SK-MEL-5 (cell line): ENCODE data around the gene TICAM2. TPM values are rescaled to one million over a fixed set of nuclear protein-coding genes. Genes with fewer than 3 reads are reported as not detected.
A peak's percentile ranks its signal among the peaks of the same experiment; 100 is the strongest.
"Not testable (repeated sequence)": the region's sequence is repeated elsewhere in the genome, so short reads cannot be mapped to it uniquely, and the experiment has no call there.

ENCODE experiments used
- DNase-seq: peaks from one replicate; pipeline ENCODE4 v3.0.0-alpha.2; 2016; ENCODE audit warnings: low read depth, low spot score
- in situ Hi-C: cut with HindIII; loops from 2 replicates; pipeline ENCODE4 v1.10.0; 2016; ENCODE audit warnings: low sequenced_read_pairs, high pct_unique_total_duplicates, low pct_unique_long_range_greater_than_20kb
- polyA plus RNA-seq, 2 experiments: library from polyadenylated mRNA; depleted of rRNA; stranded (reverse); fragments of >200 nt; gene quantifications; 2 replicates each; pipeline ENCODE4 v1.2.3, GENCODE V29; 2015
- total RNA-seq: library from RNA; depleted of rRNA; stranded (reverse); fragments of >200 nt; shearing (Covaris generic); gene quantifications from 2 replicates; pipeline ENCODE4 v1.2.3, GENCODE V29; 2014; rRNA removed

TICAM2 gene, protein sequence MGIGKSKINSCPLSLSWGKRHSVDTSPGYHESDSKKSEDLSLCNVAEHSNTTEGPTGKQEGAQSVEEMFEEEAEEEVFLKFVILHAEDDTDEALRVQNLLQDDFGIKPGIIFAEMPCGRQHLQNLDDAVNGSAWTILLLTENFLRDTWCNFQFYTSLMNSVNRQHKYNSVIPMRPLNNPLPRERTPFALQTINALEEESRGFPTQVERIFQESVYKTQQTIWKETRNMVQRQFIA
- 0.08 TPM in 1 of 2 replicates, not detected in the other for total RNA-seq
- polyA plus RNA-seq (2015; cell fraction: cytosol; rRNA removed), result not detected in 2 replicates
- 0.42 TPM in 1 of 2 replicates, not detected in the other for polyA plus RNA-seq (2015; cell fraction: nucleus; rRNA removed)

DNA sequence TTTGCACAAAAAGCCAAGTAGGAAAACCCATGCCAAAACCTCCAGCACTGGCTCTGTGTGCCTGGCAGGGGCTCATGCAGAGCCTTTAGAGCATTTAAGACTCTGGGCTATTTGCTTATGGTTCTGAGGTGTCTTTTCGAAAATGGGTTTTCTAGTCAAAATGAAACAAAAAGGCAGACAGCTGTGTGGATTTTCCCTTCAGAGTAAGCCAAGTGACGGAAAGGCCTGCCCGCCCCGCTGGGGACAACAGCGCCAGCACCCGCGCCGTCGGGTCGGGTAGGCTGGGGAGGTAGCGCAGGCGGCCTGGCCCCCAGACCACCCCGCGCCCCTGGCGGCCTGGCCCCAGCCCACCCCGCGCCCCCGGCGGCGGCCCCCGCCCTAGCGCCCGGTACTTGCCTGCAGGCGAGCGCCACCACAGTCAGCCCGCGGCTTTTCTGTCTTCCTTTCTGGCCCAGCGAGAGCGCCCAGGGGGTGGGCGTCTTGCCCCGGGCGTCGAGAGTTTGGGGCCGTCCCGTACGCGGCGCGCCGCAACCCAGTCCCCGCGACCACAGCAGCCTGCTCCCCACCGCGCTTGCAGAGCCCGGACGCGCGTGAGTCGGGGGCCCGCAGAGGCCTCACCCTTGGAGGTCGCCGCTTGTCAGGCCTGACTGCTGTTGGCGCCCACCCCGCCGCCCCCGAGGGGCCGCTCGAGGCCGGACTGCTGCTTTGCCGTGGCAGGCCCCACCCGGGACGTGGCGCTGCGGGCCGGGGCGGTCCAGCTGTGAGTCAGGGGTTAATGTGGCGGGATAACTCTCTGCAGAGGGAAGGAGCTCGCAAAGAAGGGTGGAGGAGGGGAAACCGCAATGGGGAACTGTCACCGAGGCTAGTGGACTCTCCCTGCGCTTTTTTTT is at the start of gene TICAM2:
TSS of gene TICAM2 (minus strand) at position 779 of the 890 bp plus-strand sequence. CDS start 21,223 bp downstream, outside the sequence.
- no peak for DNase-seq
- in situ Hi-C loops, result no loop called here

DNA sequence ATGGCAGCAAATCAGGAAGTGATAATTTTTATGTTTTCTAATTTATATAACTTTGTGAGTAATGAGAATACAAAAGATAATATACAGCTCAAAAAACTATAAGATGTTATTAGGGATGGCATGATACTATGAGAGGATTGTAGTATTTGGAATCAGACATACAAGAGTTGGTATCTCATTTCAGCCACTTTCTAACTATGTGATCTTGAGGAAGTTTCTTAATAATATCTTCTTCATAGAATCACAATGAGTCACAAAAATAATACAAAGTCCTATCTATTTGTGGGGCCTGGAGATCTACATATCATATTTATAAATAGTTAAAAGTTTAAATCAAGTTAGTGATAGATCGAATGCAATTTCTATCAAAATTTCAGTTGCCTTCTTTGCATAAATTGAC is 47.3 kb upstream of the TICAM2 start:
- in situ Hi-C loops, result no loop called here
- DNase-seq, result no peak

DNA sequence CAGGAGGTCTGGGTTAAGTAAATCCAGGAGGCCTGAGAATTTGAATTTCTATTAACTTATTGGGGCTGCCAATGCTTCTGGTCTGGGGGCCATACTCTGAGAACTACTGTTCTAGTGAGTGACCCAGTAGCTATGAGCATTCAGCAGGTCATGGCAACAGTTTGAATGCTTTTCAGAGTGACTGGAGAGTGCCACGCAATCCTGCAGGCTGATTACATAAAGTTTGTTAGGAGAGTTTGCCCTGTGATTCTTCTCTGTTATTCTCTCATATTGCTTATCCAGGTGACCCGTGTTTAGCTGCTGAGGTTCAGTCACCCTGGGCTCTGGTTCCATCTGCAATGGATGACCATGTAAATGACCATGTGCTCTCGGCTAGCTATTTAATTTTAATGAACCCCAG is 45.8 kb upstream of the TICAM2 start:
- in situ Hi-C loops, result no loop called here
- DNase-seq, result no peak

DNA sequence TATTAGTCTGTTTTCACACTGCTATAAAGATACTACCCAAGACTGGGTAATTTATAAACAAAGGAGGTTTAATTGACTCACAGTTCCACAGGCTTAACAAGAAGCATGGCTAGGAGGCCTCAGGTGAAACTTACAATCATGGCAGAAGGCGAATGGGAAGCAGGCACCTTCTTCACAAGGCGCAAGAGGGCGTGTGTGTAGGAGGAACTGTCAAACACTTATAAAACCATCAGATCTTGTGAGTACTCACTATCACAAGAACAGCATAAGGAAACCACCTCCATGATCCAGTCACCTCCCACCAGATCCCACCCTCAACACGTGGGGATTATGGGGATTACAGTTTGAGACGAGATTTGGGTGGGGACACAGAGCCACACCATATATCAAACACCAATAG is 43.1 kb upstream of the TICAM2 start:
- DNase-seq, in situ Hi-C loops: not testable (repeated sequence)

DNA sequence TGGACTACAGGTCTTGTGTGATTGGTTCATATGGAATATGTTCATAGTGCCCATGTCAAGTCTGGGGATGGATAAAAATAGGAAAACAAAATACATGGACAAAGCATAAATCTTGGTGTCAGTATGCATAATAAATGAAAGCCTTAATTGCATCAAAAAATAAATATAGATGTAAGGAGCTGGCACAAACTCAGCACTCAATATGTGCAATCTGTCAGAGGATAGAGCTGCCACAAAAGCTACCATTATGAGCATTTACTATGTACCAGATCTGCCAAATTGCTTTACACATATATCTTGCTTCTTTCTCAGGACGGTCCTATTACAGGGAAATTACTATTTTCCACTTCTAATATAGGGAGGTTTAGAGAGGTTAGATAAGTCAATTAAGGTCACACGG is 41.8 kb upstream of the TICAM2 start:
- DNase-seq, result no peak
- in situ Hi-C loops, result no loop called here

DNA sequence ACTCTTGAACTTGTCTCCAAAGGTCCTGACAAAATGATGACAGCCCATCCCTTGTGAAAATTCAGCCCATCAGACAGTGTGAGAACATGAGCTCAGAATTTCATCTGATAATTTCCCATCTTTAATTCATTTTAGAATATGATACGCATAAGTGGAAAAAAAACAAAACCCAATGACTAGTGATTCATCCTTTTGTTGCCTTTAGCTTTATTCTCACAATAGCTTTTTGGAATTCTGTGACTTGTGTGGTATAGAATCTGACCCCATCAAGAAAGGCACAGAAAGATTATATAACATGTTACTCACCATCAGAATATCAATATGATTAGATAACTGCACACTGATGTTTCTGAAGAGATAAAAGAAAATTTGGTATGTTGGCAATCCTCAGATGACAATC is 39.7 kb upstream of the TICAM2 start:
- no peak for DNase-seq
- in situ Hi-C loops, result no loop called here

DNA sequence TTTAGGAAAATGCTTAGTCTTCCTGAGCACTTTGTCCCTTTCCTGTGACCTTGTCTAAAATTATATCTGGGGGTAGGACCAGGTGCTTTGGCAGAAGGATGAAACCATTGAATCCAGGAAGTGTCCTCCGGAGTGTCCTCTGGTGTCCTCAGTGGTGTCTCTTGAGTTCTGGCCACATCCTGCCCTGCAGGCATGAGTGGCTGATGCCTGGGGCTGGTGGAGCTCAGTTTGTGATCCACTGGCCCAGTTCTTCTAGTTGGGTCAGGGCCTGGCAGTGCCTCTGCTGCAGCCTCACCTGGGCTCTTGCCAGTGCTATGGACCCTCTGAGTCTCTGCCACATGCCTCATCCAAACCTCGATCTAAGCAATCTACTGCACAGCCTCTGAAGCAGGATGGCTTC is 38.0 kb upstream of the TICAM2 start:
- in situ Hi-C loops, result no loop called here
- DNase-seq, result no peak

DNA sequence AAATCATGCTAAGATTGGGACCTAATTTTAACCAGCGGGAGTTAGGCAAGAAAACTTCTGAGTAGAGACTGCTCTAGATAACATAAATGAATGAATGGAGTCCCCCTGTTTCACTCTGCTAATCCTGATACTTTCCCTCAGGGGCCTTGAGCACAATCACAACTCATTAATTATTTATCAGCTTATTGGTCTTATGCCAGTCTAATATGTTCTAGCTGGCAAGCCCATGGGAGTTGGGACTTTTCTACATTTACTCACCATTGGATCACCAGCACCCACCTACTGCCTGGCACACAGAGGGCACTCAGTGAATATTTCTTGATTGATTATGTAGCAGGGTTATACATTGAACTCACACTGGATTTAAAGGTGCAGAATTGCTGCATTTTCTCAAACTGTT is 37.1 kb upstream of the TICAM2 start:
- in situ Hi-C loops, result no loop called here

DNA sequence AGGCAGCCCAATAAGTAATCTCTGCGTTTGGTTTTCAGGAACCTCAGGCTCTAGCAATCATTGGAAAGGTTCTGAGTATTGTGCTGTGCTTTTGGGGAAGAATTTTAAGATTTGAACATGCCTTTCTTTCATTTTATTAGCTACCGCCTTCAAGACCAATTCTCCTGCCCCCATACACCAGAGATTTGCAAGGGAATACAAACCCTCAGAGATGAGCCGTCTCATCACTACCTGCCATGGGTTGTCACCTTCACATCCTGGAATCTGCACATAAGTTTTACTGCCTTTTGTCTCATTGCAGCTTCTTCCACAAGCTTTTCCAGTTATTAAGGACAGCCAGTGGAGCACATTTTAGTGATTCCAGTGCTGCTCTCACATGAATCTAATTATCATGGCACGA is 35.2 kb upstream of the TICAM2 start:
- in situ Hi-C loops, result no loop called here
- no peak for DNase-seq

More for the DNA sequence above, 37.1 kb upstream of the TICAM2 start:
- DNase-seq, result no peak

DNA sequence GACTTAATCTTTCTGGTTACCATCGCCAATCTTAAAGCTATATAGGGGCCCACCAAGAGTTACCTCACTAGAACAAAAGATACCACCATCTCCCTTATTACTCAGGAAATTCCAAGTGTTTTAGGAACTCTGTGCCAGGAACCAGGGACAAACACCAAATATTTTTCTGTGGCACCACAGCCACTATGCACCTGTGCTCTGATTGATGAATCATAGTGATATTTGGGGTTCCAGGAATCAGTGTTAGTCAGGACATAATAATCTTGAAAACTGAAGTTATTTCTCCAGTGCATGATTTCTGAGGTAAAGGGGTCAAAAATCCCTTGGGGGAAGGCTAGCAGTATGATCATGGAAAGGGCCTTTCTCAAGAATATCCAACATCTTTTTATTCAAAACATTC is 33.7 kb upstream of the TICAM2 start:
- in situ Hi-C loops, result no loop called here

DNA sequence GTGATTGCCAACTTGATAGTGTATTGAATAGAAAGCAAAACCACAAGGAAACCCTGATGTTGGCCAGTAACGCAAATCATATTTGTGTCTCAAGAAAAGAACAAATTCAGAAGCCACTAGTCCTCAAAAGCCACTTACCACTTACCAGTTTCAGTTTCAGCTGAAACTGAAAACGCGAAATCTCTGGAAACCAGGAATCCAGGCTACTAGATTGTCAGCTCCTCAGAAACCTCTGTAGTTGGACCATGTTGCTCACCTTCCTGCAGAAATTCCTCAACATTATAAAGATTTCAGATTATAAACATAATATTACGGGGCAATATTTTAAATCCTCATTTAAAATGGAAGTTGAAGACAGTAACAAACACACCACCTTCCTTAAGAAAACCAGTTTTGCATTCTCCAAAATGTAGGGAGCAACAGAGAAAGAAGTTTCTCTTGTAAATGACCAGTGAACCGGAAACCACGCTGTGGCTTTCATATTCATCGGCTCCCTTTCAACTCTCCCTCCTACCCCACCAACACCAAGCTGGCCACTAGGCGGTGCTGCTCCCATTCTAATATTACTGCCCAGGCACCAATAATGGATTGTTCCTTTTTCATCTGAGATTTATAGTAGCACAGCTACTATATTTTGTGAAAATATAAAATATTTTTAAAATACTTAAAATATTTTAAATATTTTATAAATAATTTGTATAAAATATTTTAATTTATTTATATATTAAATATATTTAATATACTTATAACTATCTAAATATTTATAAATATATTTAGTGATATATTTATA is 32.3 kb upstream of the TICAM2 start:
- in situ Hi-C loops, result no loop called here
- DNase-seq, result peak; percentile 92

More for the DNA sequence above, 33.7 kb upstream of the TICAM2 start:
- no peak for DNase-seq

DNA sequence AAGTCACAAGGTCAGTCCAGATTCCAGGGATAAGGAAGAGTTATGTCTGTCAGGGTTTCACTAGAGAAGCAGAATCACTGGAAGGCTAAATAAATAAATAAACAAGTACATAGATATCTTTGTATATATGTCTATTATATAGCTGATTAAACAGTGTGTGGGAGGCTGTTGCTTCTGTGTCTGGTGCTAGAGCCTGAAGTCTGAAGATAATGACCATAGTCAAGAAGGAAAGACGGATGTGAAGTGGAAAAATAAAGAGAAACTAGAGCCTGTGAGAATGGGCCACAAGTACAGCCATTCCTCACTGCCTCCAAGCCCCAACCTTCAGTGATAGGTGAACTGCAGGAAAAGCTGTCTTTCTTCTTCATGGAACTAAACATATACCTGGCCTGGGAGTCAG is 27.6 kb upstream of the TICAM2 start:
- no peak for DNase-seq
- in situ Hi-C loops, result no loop called here

DNA sequence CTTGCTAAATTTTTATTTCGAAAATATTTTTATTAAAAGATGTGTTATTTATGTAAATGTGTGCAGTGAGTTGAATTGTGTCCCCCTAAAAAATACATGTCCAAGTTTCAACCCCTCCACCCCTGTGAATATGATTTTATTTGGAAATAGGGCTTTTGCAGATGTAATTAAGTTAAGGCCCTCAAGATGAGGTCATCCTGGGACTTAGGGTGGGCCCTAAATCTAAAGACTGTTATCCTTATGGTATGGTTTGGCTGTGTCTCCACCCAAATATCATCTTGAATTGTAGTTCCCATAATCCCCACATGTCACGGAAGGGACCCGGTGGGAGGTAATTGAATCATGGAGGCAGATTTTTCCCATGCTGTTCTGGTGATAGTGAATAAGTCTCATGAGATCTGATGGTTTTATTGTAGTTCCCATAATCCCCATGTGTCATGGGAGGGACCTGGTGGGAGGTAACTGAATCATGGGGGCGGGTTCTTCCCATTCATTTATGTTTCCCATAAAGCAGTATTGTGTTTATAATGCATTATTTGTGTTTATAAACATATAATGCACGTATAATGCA is 25.1 kb upstream of the TICAM2 start:
- in situ Hi-C loops, result no loop called here
- DNase-seq, result peak; percentile 36

DNA sequence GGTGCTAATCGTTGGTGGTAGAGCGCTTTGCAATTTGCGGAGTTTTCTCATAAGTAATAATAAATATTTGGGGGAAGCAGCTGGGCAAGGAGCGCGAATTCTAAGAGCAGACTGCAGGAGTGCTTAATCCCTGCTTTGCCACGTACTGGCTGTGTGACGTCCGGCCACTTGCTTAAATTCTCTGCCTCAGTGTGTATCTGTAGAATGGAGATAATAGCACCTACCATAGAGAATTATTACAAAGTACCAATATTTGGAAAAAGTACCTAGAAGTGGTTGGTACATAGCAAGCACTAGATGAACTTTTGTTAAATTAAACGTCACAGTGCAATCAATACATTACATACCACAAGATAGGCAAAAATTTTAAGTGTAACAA is 24.2 kb upstream of the TICAM2 start:
- no peak for DNase-seq
- in situ Hi-C loops, result no loop called here

DNA sequence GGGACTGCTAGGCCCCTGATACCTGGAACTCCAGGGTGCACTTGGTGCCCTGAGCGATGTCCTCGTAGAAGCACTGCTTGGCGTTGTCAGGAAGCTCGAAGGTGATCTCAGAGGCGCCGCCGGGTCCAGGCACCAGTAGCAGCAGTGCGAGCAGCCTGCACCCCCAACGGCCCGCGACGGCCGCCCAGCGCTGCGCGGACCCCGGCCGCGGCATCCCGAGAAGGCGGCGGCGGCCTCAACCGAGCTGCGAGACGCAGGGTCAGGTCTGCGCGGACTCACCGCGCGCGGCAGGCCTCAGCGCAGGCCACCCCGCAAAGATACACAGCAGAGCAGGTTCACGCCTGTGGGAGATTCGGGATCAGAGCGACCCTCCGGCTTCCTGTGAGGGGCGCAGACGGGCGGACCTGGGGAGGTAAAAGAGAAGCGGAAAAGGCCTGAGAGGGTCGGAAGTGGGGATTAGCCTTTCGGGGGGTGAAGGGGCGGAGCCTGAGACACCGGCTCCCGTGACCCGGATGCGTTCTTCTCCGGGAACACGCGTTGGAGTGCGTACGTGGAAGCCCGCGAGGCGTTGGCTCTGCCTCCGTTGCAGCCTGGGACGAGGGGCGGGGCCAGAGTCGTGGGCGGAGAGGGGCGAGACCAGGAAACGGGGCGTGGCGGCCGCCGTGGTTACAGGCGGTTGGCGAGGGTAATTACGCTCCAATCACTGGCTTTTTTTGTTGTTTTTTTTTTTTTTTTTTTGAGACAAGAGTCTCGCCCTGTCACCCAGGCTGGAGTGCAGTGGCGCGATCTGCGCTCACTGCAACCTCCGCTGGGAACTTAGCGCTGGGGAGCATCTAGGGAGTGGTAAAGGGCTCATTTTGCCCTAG is 23.5 kb upstream of the TICAM2 start, which contains the start of gene TMED7:
TSS of gene TMED7 (minus strand) at position 458 of the 866 bp plus-strand sequence. CDS start at position 214, 244 bp downstream.
- in situ Hi-C loops, result no loop called here
- peak; percentile 98 for DNase-seq

DNA sequence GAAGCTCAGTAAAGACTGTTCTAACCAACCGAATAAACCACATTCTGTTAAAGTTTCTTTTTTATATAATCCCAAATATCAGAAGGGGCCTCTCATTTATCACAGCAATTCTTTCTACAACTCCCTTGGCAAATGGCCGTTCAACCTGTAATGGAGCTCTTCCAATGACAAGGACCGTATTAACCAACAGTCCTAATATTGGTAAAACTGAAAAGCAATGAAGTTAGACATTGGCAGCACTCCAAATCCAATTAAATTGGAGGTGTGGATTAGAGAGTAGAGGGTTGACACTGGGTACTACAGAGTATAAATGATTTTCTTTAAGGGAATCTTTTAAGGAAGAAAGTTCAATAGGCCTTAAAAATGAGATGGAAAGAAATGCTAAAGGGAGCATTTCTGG is 22.7 kb upstream of the TICAM2 start:
- DNase-seq, result no peak
- in situ Hi-C loops, result no loop called here

DNA sequence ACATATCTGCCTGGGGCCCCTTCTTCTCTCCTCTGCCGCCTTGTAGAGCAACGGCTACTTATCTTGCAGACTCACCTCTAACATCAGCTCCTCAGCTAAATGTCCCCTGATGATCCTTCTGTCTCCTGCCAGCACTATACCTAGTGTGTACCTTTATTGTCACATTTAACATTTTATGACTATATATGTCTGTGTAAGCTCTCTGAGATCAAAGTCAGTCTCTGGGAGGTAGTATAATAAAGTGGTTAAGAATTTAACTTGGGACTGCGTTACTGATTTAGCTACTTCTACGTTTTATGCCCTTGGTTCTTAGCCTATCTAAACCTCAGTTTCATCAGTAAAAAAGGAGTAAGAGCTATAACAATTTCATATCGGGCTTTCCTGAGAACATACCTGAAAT is 21.4 kb upstream of the TICAM2 start:
- in situ Hi-C loops, result no loop called here
- DNase-seq, result no peak
